ENCODE data around the gene BRCA2.

Gene BRCA2

DNA sequence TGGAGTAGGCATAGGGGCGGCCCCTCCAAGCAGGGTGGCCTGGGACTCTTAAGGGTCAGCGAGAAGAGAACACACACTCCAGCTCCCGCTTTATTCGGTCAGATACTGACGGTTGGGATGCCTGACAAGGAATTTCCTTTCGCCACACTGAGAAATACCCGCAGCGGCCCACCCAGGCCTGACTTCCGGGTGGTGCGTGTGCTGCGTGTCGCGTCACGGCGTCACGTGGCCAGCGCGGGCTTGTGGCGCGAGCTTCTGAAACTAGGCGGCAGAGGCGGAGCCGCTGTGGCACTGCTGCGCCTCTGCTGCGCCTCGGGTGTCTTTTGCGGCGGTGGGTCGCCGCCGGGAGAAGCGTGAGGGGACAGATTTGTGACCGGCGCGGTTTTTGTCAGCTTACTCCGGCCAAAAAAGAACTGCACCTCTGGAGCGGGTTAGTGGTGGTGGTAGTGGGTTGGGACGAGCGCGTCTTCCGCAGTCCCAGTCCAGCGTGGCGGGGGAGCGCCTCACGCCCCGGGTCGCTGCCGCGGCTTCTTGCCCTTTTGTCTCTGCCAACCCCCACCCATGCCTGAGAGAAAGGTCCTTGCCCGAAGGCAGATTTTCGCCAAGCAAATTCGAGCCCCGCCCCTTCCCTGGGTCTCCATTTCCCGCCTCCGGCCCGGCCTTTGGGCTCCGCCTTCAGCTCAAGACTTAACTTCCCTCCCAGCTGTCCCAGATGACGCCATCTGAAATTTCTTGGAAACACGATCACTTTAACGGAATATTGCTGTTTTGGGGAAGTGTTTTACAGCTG lies at the start of gene BRCA2, which contains the start of gene ZAR1L:
Gene BRCA2 (plus strand): TSS at position 271 of the 790 bp plus-strand sequence. CDS start 953 bp downstream, outside the sequence.
Gene ZAR1L (minus strand): TSS at position 126 of the 790 bp plus-strand sequence. CDS start 3,438 bp downstream, outside the sequence.
- peak; percentile 11 to 90 (median 75) for DNase-seq

- DNase-seq = no peak
Observed at GRCh38 chr13:32265726-32266125, 49.6 kb upstream of the BRCA2 start.

GRCh38 chr13:32266130-32266529 lies 49.2 kb upstream of the BRCA2 start:
- no peak for DNase-seq

DNA sequence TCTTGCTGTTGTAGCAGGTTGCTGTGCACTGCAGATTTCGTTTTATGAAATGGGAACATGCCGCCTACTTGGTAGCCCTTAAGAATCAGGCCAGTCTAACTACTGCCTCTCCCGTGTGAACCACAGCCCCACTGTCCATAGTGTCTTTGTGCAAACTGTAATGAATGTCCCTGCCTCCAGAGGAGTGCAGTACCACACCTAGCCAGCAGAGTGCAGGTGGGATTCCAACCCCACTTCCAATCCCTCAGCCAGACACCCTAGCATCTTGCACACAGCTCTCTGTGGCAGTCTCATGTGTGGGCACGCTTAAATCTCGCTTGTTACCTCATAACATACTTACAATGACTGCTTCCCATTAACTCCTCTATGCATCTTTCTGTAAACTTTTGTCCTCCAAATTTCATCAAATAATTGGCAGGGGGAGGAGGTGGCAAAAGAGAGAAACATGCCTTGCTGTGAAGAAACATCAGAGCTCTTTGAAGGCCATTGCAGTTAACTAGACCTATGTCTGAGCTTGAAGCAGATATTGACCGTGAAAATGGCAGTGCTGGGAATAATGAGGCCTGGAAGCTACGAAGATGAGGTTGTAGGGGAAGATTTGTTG lies 47.4 kb upstream of the BRCA2 start:
- no peak for DNase-seq

- no peak for DNase-seq
Observed at GRCh38 chr13:32272021-32272683, 43.2 kb upstream of the BRCA2 start.

- no peak for DNase-seq
Observed at GRCh38 chr13:32277839-32278238, 37.5 kb upstream of the BRCA2 start.

DNA sequence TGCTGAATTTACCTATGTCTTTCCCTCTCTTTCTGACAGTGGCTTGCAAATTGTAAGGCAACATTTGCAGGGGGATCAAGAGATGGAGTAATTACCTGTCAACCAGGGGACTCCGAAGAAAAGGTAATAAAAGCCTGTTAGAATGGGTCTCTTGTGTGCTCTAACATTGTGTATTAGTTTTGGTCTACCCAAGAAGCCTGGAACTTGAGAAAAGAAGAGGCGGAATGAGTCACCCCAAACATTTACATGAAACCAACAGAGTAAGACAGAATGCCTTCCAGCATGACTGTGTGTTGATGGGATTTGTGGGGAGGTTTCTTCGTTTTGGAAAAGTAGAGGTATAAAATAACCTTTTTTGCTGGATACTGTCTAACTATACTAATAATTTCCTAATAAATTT lies 36.9 kb upstream of the BRCA2 start:
- DNase-seq = no peak

DNA sequence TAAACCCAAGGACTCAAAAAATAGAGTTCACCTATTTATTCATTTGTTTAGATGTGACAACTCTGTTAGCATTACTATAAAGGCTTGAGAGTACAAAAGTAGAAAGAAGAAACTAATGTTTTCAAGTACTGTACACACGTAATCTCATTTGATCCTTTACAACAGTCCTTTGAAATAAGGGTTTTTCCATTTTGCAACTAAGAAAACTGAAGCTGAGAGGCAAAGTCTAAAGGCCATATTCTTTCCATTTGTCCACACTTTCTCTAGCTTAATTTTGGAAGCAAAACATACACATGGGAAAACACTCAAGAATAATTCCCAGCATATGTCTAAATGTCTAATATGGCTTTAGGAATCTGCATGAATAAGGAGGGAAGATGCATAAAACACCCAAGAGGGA lies 34.2 kb upstream of the BRCA2 start:
- DNase-seq = no peak

- no peak for DNase-seq
Observed at GRCh38 chr13:32282096-32282711, 33.1 kb upstream of the BRCA2 start.

- peak in 1 of 51 donors; percentile 8 for DNase-seq
Observed at GRCh38 chr13:32284927-32285632, 30.2 kb upstream of the BRCA2 start.

DNA sequence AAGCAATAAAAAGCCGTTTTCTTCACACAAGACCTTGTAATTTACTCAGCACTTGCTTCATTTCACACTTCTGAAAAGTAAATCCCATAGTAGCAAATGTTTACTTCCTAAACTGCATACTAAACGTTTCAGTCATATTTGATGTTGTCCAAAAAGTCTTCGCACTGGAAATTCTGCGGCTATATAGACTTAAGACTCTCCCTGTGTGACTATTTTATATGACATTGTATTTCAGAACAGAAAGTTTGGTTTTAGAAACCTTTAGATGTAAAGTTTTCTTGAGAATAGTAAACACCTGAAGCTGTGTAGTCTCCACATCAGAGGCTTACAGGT lies 29.7 kb upstream of the BRCA2 start:
- DNase-seq = no peak

- no peak for DNase-seq
Observed at GRCh38 chr13:32297206-32297605, 18.1 kb upstream of the BRCA2 start.

DNA sequence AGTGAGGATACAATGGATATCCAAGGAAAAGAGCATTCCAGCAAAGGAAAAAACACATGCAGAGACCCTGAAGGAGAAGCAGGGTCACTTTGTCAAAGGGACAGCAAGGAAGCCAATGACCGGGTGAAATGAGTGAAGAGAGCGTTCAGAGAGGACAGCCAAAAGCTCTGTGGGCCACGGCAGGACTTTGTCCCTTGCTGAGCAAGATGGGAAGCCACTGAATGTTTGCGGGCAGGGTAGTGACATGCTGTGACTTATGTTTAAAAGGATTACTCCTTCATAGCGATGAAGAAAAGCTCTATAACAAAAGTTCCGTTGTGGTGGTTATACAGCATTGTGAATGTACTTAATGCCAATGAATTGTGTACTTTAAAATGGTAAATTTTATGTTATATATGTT lies 16.6 kb upstream of the BRCA2 start:
- no peak for DNase-seq

DNA sequence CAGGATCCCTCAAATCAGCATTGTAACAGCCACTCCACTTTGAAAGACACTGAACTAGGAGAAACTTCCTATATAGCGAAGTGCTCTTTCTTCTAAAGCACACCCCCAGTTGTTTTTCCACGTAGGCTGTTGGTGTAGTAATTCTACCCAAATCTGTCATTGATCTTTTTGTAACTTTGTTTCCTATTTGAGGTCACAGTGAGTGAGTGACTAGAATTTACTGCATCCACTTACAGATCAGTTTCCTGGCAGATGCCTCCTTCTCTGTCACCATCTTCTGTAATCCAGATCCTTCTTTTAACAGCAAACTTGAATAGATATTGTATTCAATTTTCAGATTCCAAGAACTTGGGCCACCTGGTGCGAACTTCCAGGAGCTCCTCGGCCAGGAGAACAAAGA lies 15.4 kb upstream of the BRCA2 start:
- no peak for DNase-seq

- DNase-seq = no peak
Observed at GRCh38 chr13:32300406-32300805, 14.9 kb upstream of the BRCA2 start.

DNA sequence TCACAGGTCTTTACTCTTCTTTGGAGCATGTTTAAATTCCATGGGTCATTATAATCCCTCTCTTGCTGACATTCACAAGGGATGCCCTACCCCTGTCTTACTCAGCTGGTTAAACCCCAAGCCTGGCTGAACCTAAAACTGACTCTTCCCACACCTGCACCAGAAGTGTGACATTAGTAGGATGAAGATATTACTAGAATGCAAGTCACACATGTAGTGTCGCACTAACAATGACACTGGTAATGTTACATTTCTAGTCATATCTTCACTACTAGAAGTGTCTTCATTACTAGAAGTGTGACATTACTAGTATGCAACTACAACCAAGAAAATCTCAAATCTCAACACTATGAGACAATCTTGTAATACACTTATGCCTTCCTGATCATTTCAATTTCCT lies 14.4 kb upstream of the BRCA2 start:
- DNase-seq = no peak

DNA sequence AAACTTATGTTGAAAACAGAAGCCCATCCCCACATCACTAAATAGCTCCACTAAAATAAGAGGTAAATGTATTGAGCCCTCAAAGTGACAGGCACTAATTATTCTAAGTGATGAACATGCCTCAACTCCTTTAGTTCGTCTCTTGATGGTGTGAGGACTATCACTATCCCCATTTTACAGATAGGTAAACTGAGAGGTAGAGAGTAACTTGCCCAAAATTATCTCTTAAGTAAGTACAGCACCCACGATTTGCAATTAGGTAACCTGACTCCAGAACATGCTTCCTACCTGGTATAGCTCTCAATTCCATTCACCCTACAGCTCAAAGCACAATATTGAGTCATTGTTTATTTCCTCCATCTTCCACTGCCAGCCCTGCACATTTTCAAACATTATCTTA lies 12.8 kb upstream of the BRCA2 start:
- no peak for DNase-seq

DNA sequence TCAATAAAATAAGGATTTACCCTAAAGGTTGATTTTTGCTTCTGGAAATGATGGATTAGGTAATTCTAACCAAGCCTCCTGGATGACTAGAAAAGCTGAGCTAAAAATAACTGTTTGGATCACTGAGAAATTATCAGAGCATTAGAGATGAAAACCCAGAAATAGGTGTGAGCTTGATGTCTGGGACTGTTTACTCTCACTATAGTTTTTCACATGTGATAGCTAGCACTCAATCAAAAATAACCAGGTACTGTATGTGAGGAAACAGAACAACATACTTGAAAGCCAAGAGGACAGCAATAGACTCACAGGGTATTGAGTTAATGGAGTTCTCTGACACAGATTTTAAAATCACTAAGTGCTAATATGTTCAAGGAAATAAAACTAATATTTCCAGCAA lies 9.7 kb upstream of the BRCA2 start:
- DNase-seq = no peak

GRCh38 chr13:32309312-32310133 lies 5.8 kb upstream of the BRCA2 start:
- DNase-seq = no peak

DNA sequence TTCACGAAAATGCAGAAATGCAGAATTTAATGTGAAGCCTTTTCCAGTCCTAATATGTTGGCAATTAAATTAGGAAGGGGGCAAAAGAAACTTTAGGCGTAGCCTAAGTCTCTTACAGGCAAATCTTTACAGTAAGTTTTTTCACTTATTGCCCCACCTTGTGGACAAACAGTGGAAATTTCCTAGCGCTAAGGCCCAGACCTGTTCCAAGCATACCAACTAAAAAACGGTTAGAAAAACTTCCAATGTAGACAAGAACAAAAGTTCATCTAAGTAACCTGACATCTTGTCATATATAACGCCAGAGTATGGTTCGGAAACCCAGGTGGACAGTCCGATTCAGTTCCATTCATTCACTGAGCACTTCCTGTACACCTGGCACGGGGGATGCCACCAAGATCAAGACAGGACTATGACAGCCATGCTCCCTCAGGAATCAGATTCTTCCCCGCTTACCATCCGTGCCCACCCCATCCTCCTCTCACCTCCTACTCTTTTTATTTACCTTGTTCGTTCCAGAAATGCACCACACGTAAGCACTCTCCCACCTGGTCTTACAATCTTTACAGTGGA lies 5.1 kb upstream of the BRCA2 start:
- peak in 4 of 51 donors; percentile 3 to 34 (median 12) for DNase-seq

Data from hypothalamus (tissue), 51 donors.